ENCODE results near the gene TMCO4.

Gene TMCO4

GRCh38 chr1:19752083-19752696 lies 47.5 kb downstream of the TMCO4 start:
- Histone ChIP-seq H3K9me3 (ENCODE audit: control insufficient read depth in 1 of 2, low read length in 2 of 2) (no peaks in the 10 kb centered on the region), H3K27ac (ENCODE audit: low read depth, low read length) (peak overlapping the region; percentile 34), H3K27me3 (ENCODE audit: control insufficient read depth in 1 of 2, insufficient read depth in 2 of 2, low read length in 2 of 2) (no peaks in the 10 kb centered on the region), H3K4me1 (ENCODE audit: control insufficient read depth in 1 of 2, insufficient read depth in 2 of 2, low read length in 2 of 2) (peaks cover 51 to 63% of the 10 kb centered on the region in 2 donors), H3K9ac (ENCODE audit: low read depth in 1 of 2, low read length in 2 of 2) (peak overlapping the region in 1 of 2 donors; percentile 10), H3K4me3 (ENCODE audit: low read depth in 1 of 2, low read length in 2 of 2) (no peak overlapping the region), H3K36me3 (ENCODE audit: control insufficient read depth in 1 of 2, insufficient read depth in 2 of 2, low read length in 2 of 2) (peaks cover 0 to 18% of the 10 kb centered on the region in 2 donors)

GRCh38 chr1:19750882-19751276 lies 48.8 kb downstream of the TMCO4 start:
- H3K27ac ChIP-seq (ENCODE audit: low read depth, low read length): peak overlapping the region; percentile 65

GRCh38 chr1:19750101-19750881 lies 49.4 kb downstream of the TMCO4 start:
- H3K4me1 ChIP-seq (ENCODE audit: control insufficient read depth in 1 of 2, insufficient read depth in 2 of 2, low read length in 2 of 2): peaks cover 46 to 76% of the 10 kb centered on the region in 2 donors
- H3K27ac ChIP-seq (ENCODE audit: low read depth, low read length): peak overlapping the region; percentile 65
- peaks cover 5 to 30% of the 10 kb centered on the region in 2 donors for H3K36me3 ChIP-seq (ENCODE audit: control insufficient read depth in 1 of 2, insufficient read depth in 2 of 2, low read length in 2 of 2)
- no peaks in the 10 kb centered on the region for H3K9me3 ChIP-seq (ENCODE audit: control insufficient read depth in 1 of 2, low read length in 2 of 2)
- H3K27me3 ChIP-seq (ENCODE audit: control insufficient read depth in 1 of 2, insufficient read depth in 2 of 2, low read length in 2 of 2): no peaks in the 10 kb centered on the region
- H3K9ac ChIP-seq (ENCODE audit: low read depth in 1 of 2, low read length in 2 of 2): peak overlapping the region in 1 of 2 donors; percentile 41
- no peak overlapping the region for H3K4me3 ChIP-seq (ENCODE audit: low read depth in 1 of 2, low read length in 2 of 2)

More at GRCh38 chr1:19750882-19751276, 48.8 kb downstream of the TMCO4 start:
- Histone ChIP-seq H3K9ac (ENCODE audit: low read depth in 1 of 2, low read length in 2 of 2) (peak overlapping the region in 1 of 2 donors; percentile 41), H3K36me3 (ENCODE audit: control insufficient read depth in 1 of 2, insufficient read depth in 2 of 2, low read length in 2 of 2) (peaks cover 2 to 25% of the 10 kb centered on the region in 2 donors), H3K4me1 (ENCODE audit: control insufficient read depth in 1 of 2, insufficient read depth in 2 of 2, low read length in 2 of 2) (peaks cover 51 to 74% of the 10 kb centered on the region in 2 donors), H3K9me3 (ENCODE audit: control insufficient read depth in 1 of 2, low read length in 2 of 2) (no peaks in the 10 kb centered on the region), H3K27me3 (ENCODE audit: control insufficient read depth in 1 of 2, insufficient read depth in 2 of 2, low read length in 2 of 2) (no peaks in the 10 kb centered on the region), H3K4me3 (ENCODE audit: low read depth in 1 of 2, low read length in 2 of 2) (no peak overlapping the region)

- Histone ChIP-seq H3K9ac (ENCODE audit: low read depth in 1 of 2, low read length in 2 of 2) (no peak overlapping the region), H3K27ac (ENCODE audit: low read depth, low read length) (no peak overlapping the region), H3K36me3 (ENCODE audit: control insufficient read depth in 1 of 2, insufficient read depth in 2 of 2, low read length in 2 of 2) (peaks cover 5 to 33% of the 10 kb centered on the region in 2 donors), H3K4me1 (ENCODE audit: control insufficient read depth in 1 of 2, insufficient read depth in 2 of 2, low read length in 2 of 2) (peaks cover 44 to 73% of the 10 kb centered on the region in 2 donors), H3K27me3 (ENCODE audit: control insufficient read depth in 1 of 2, insufficient read depth in 2 of 2, low read length in 2 of 2) (no peaks in the 10 kb centered on the region), H3K4me3 (ENCODE audit: low read depth in 1 of 2, low read length in 2 of 2) (no peak overlapping the region), H3K9me3 (ENCODE audit: control insufficient read depth in 1 of 2, low read length in 2 of 2) (no peaks in the 10 kb centered on the region)
Observed at GRCh38 chr1:19749685-19750084, 50.0 kb downstream of the TMCO4 start.

- H3K27me3 ChIP-seq (ENCODE audit: control insufficient read depth in 1 of 2, insufficient read depth in 2 of 2, low read length in 2 of 2): no peaks in the 10 kb centered on the region
- no peak overlapping the region for H3K4me3 ChIP-seq (ENCODE audit: low read depth in 1 of 2, low read length in 2 of 2)
- H3K27ac ChIP-seq (ENCODE audit: low read depth, low read length): peak overlapping the region; percentile 26
- peaks cover 59 to 71% of the 10 kb centered on the region in 2 donors for H3K4me1 ChIP-seq (ENCODE audit: control insufficient read depth in 1 of 2, insufficient read depth in 2 of 2, low read length in 2 of 2)
- H3K36me3 ChIP-seq (ENCODE audit: control insufficient read depth in 1 of 2, insufficient read depth in 2 of 2, low read length in 2 of 2): peaks cover 5 to 35% of the 10 kb centered on the region in 2 donors
- no peaks in the 10 kb centered on the region for H3K9me3 ChIP-seq (ENCODE audit: control insufficient read depth in 1 of 2, low read length in 2 of 2)
- H3K9ac ChIP-seq (ENCODE audit: low read depth in 1 of 2, low read length in 2 of 2): no peak overlapping the region
Observed at GRCh38 chr1:19747761-19748160, 52.0 kb downstream of the TMCO4 start.

GRCh38 chr1:19744886-19745285 lies 54.8 kb downstream of the TMCO4 start:
- Histone ChIP-seq H3K9ac (ENCODE audit: low read depth in 1 of 2, low read length in 2 of 2) (no peak overlapping the region), H3K4me3 (ENCODE audit: low read depth in 1 of 2, low read length in 2 of 2) (peak overlapping the region in 1 of 2 donors; percentile 1), H3K27me3 (ENCODE audit: control insufficient read depth in 1 of 2, insufficient read depth in 2 of 2, low read length in 2 of 2) (no peaks in the 10 kb centered on the region), H3K9me3 (ENCODE audit: control insufficient read depth in 1 of 2, low read length in 2 of 2) (no peaks in the 10 kb centered on the region), H3K36me3 (ENCODE audit: control insufficient read depth in 1 of 2, insufficient read depth in 2 of 2, low read length in 2 of 2) (peaks cover 5 to 39% of the 10 kb centered on the region in 2 donors), H3K27ac (ENCODE audit: low read depth, low read length) (peak overlapping the region; percentile 40), H3K4me1 (ENCODE audit: control insufficient read depth in 1 of 2, insufficient read depth in 2 of 2, low read length in 2 of 2) (peaks cover 55 to 60% of the 10 kb centered on the region in 2 donors)

GRCh38 chr1:19744335-19744743 lies 55.4 kb downstream of the TMCO4 start:
- Histone ChIP-seq H3K27ac (ENCODE audit: low read depth, low read length) (peak overlapping the region; percentile 85), H3K9ac (ENCODE audit: low read depth in 1 of 2, low read length in 2 of 2) (peak overlapping the region; percentile 41 to 65), H3K4me3 (ENCODE audit: low read depth in 1 of 2, low read length in 2 of 2) (peak overlapping the region in 1 of 2 donors; percentile 1), H3K4me1 (ENCODE audit: control insufficient read depth in 1 of 2, insufficient read depth in 2 of 2, low read length in 2 of 2) (peaks cover 56 to 59% of the 10 kb centered on the region in 2 donors), H3K9me3 (ENCODE audit: control insufficient read depth in 1 of 2, low read length in 2 of 2) (no peaks in the 10 kb centered on the region), H3K27me3 (ENCODE audit: control insufficient read depth in 1 of 2, insufficient read depth in 2 of 2, low read length in 2 of 2) (no peaks in the 10 kb centered on the region), H3K36me3 (ENCODE audit: control insufficient read depth in 1 of 2, insufficient read depth in 2 of 2, low read length in 2 of 2) (peaks cover 5 to 34% of the 10 kb centered on the region in 2 donors)

GRCh38 chr1:19743793-19744192 lies 55.9 kb downstream of the TMCO4 start:
- Histone ChIP-seq H3K27ac (ENCODE audit: low read depth, low read length) (peak overlapping the region; percentile 85), H3K36me3 (ENCODE audit: control insufficient read depth in 1 of 2, insufficient read depth in 2 of 2, low read length in 2 of 2) (peaks cover 5 to 29% of the 10 kb centered on the region in 2 donors), H3K4me3 (ENCODE audit: low read depth in 1 of 2, low read length in 2 of 2) (peak overlapping the region in 1 of 2 donors; percentile 29), H3K27me3 (ENCODE audit: control insufficient read depth in 1 of 2, insufficient read depth in 2 of 2, low read length in 2 of 2) (no peaks in the 10 kb centered on the region), H3K9me3 (ENCODE audit: control insufficient read depth in 1 of 2, low read length in 2 of 2) (no peaks in the 10 kb centered on the region), H3K9ac (ENCODE audit: low read depth in 1 of 2, low read length in 2 of 2) (peak overlapping the region; percentile 41 to 65), H3K4me1 (ENCODE audit: control insufficient read depth in 1 of 2, insufficient read depth in 2 of 2, low read length in 2 of 2) (peaks cover 56 to 58% of the 10 kb centered on the region in 2 donors)

- Histone ChIP-seq H3K27me3 (ENCODE audit: control insufficient read depth in 1 of 2, insufficient read depth in 2 of 2, low read length in 2 of 2) (no peaks in the 10 kb centered on the region), H3K36me3 (ENCODE audit: control insufficient read depth in 1 of 2, insufficient read depth in 2 of 2, low read length in 2 of 2) (peaks cover 5 to 29% of the 10 kb centered on the region in 2 donors), H3K27ac (ENCODE audit: low read depth, low read length) (peak overlapping the region; percentile 85), H3K4me1 (ENCODE audit: control insufficient read depth in 1 of 2, insufficient read depth in 2 of 2, low read length in 2 of 2) (peaks cover 57 to 63% of the 10 kb centered on the region in 2 donors), H3K9ac (ENCODE audit: low read depth in 1 of 2, low read length in 2 of 2) (peak overlapping the region; percentile 26 to 65), H3K4me3 (ENCODE audit: low read depth in 1 of 2, low read length in 2 of 2) (peak overlapping the region in 1 of 2 donors; percentile 29), H3K9me3 (ENCODE audit: control insufficient read depth in 1 of 2, low read length in 2 of 2) (no peaks in the 10 kb centered on the region)
Observed at GRCh38 chr1:19743180-19743579, 56.5 kb downstream of the TMCO4 start.

GRCh38 chr1:19739628-19740027 lies 60.1 kb downstream of the TMCO4 start:
- no peak overlapping the region for H3K4me3 ChIP-seq (ENCODE audit: low read depth in 1 of 2, low read length in 2 of 2)

More at GRCh38 chr1:19739628-19740027, 60.1 kb downstream of the TMCO4 start:
- Histone ChIP-seq H3K9ac (ENCODE audit: low read depth in 1 of 2, low read length in 2 of 2) (no peak overlapping the region), H3K9me3 (ENCODE audit: control insufficient read depth in 1 of 2, low read length in 2 of 2) (no peaks in the 10 kb centered on the region), H3K27ac (ENCODE audit: low read depth, low read length) (no peak overlapping the region), H3K27me3 (ENCODE audit: control insufficient read depth in 1 of 2, insufficient read depth in 2 of 2, low read length in 2 of 2) (no peaks in the 10 kb centered on the region), H3K4me1 (ENCODE audit: control insufficient read depth in 1 of 2, insufficient read depth in 2 of 2, low read length in 2 of 2) (peaks cover 43 to 49% of the 10 kb centered on the region in 2 donors), H3K36me3 (ENCODE audit: control insufficient read depth in 1 of 2, insufficient read depth in 2 of 2, low read length in 2 of 2) (peaks cover 0 to 23% of the 10 kb centered on the region in 2 donors)

All from duodenal mucosa (tissue), 2 donors.